PC-3 (cell line): ENCODE measurements around the gene MRPL40. TPM values are rescaled to one million over a fixed set of nuclear protein-coding genes. Genes with fewer than 3 reads are reported as not detected.

Experiments
- ATAC-seq: fragments of 200-7000 bp; cut with Tn5 transposase; 2 replicates; pipeline ENCODE4 v1.9.1; 2020; ENCODE audit warnings: mild to moderate bottlenecking, moderate library complexity
- BruUV-seq: library from RNA; stranded (reverse); fragments of 400-500 nt; replicated peaks from 2 replicates; lab custom pipeline; 2021; lab: Mats Ljungman, UMichigan
- CTCF ChIA-PET: fragments of 300-600 bp; sonication (Branson Sonifier 250); formaldehyde crosslinking; loops from one replicate; lab custom pipeline; 2022; ENCODE audit warnings: antibody characterized with exemption; lab: Charles Lee
- POLR2A ChIA-PET: fragments of 300-600 bp; sonication (Branson Sonifier 250); formaldehyde crosslinking; loops from one replicate; lab custom pipeline; 2022; ENCODE audit warnings: antibody characterized with exemption; ENCODE audit not compliant: unreplicated experiment; lab: Charles Lee
- DNase-seq: peaks from one replicate; pipeline ENCODE4 v3.0.0-alpha.2; 2015
- H2AFZ ChIP-seq: fragments of 300-600 bp; sonication (generic); 2 replicates; pipeline ENCODE4 v1.6.0; 2016; ENCODE audit warnings: antibody characterized with exemption, low read length
- H3F3A ChIP-seq: fragments of 300-600 bp; sonication (generic); one replicate; pipeline ENCODE4 v1.6.0; 2017; ENCODE audit warnings: antibody characterized with exemption, low read length, control low read depth, mild to moderate bottlenecking; ENCODE audit not compliant: unreplicated experiment
- H3K27ac ChIP-seq: fragments of 300-600 bp; sonication (generic); 2 replicates; pipeline ENCODE4 v1.5.1; 2016; ENCODE audit warnings: mild to moderate bottlenecking, low read length
- H3K27me3 ChIP-seq: fragments of 300-600 bp; sonication (generic); 2 replicates; pipeline ENCODE4 v1.6.1; 2016; ENCODE audit warnings: low read length, mixed read lengths
- H3K36me3 ChIP-seq: fragments of 300-600 bp; sonication (generic); 2 replicates; pipeline ENCODE4 v1.6.1; 2016; ENCODE audit warnings: low read depth, mixed run types, low read length, mixed read lengths
- H3K4me1 ChIP-seq: fragments of 300-600 bp; sonication (generic); 2 replicates; pipeline ENCODE4 v1.5.1; 2016; ENCODE audit warnings: low read length; ENCODE audit not compliant: insufficient read depth
- H3K4me2 ChIP-seq: fragments of 300-600 bp; sonication (generic); 2 replicates; pipeline ENCODE4 v1.6.0; 2016; ENCODE audit warnings: low read length
- H3K4me3 ChIP-seq: fragments of 300-600 bp; sonication (generic); 2 replicates; pipeline ENCODE4 v1.5.1; 2016; ENCODE audit warnings: mild to moderate bottlenecking, low read length, mixed read lengths
- H3K79me2 ChIP-seq: fragments of 300-600 bp; sonication (generic); 2 replicates; pipeline ENCODE4 v1.6.1; 2017; ENCODE audit warnings: low read length, mixed read lengths
- H3K9ac ChIP-seq: fragments of 300-600 bp; sonication (generic); 2 replicates; pipeline ENCODE4 v1.6.0; 2016; ENCODE audit warnings: mild to moderate bottlenecking, low read length
- H3K9me2 ChIP-seq: fragments of 300-600 bp; sonication (generic); replicated peaks from 2 replicates; pipeline ENCODE4 v1.6.1; 2016; ENCODE audit warnings: mixed run types, low read length, mixed read lengths
- H3K9me3 ChIP-seq: fragments of 300-600 bp; sonication (generic); 2 replicates; pipeline ENCODE4 v1.6.1; 2016; ENCODE audit warnings: low read length, mixed read lengths
- H4K20me1 ChIP-seq: fragments of 300-600 bp; sonication (generic); 2 replicates; pipeline ENCODE4 v1.6.1; 2016; ENCODE audit warnings: low read length, mixed read lengths
- CTCF ChIP-seq: fragments of 300-600 bp; sonication (generic); conservative IDR thresholded peaks from 2 replicates; pipeline ENCODE4 v1.5.1; 2017; ENCODE audit warnings: antibody characterized with exemption, low read depth, mild to moderate bottlenecking, low read length
- EZH2 ChIP-seq: fragments of 300-600 bp; sonication (generic); IDR thresholded peaks from one replicate; pipeline ENCODE4 v1.6.1; 2017; ENCODE audit warnings: antibody characterized with exemption, mild to moderate bottlenecking, low read length; ENCODE audit not compliant: unreplicated experiment
- EZH2phosphoT487 ChIP-seq: fragments of 300-600 bp; sonication (generic); IDR thresholded peaks from 2 replicates; pipeline ENCODE4 v1.6.1; 2018; ENCODE audit warnings: mild to moderate bottlenecking, antibody characterized with exemption, low read length, borderline replicate concordance
- intact Hi-C: fragments of 100-400 bp; cut with micrococcal nuclease; formaldehyde crosslinking; loops from 2 replicates; pipeline ENCODE4 v1.9.0; 2023
- total RNA-seq: library from RNA; depleted of rRNA; stranded (reverse); fragments of >200 nt; gene quantifications from 2 replicates; pipeline ENCODE4 v1.2.3, GENCODE V29; 2014

MRPL40 gene
- total RNA-seq, 1 experiment from 2014 or later, result 55.1 TPM

DNA sequence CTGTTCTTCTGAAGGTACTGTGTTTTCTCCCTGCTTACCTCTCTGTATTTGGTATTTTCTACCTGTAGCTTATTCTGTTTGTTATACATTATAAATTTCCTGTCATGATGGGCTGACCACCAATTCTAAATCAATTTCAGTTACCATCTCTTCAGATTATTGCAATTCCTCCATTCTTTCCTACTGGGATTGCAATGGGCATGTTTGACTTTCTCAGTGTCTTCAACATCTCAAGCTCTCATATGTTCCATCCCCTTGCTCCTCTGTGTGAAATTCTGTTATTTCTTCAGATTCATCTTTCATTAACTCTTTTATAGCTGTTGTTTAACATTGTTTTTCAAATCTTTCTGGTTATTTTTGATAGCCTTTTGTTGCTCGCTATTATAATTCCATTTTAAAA is 30.7 kb downstream of the MRPL40 start:
- DNase-seq (no peak), ATAC-seq (no peak)
- H3K4me2 ChIP-seq, result no peak overlapping the region
- H3K36me3 ChIP-seq, result peaks cover 31% of the 10 kb centered on the region
- H3K4me3 ChIP-seq, result no peak overlapping the region
- BruUV-seq, result no TSS peak
- no peak overlapping the region for H2AFZ ChIP-seq
- no peaks in the 10 kb centered on the region for H3K27me3 ChIP-seq
- TF ChIP-seq EZH2 (no peak), CTCF (no peak), EZH2phosphoT487 (no peak)
- H3K27ac ChIP-seq, result no peak overlapping the region
- no peaks in the 10 kb centered on the region for H4K20me1 ChIP-seq
- H3K9me3 ChIP-seq, result no peaks in the 10 kb centered on the region
- H3K9ac ChIP-seq, result no peak overlapping the region
- H3K9me2 ChIP-seq, result no peaks in the 10 kb centered on the region
- H3K79me2 ChIP-seq, result no peaks in the 10 kb centered on the region
- POLR2A ChIA-PET, result no interaction called here
- H3K4me1 ChIP-seq, result no peaks in the 10 kb centered on the region
- intact Hi-C loops, result no loop called here
- CTCF ChIA-PET, result no interaction called here
- no peaks in the 10 kb centered on the region for H3F3A ChIP-seq

GRCh38 chr22:19463491-19464469 is 31.4 kb downstream of the MRPL40 start:
- peaks cover 38% of the 10 kb centered on the region for H3K36me3 ChIP-seq
- no peaks in the 10 kb centered on the region for H3K79me2 ChIP-seq
- H3K27ac ChIP-seq, result no peak overlapping the region
- H3K27me3 ChIP-seq, result no peaks in the 10 kb centered on the region
- H3K9ac ChIP-seq, result no peak overlapping the region
- DNase-seq, result no peak
- H3K4me1 ChIP-seq, result no peaks in the 10 kb centered on the region
- H3K4me2 ChIP-seq, result no peak overlapping the region
- BruUV-seq, result no TSS peak
- TF ChIP-seq CTCF (no peak), EZH2 (no peak), EZH2phosphoT487 (no peak)
- no peaks in the 10 kb centered on the region for H3K9me3 ChIP-seq
- ChIA-PET CTCF (no interaction called here), POLR2A (interaction anchor here (0.6 kb wide), 1 partner anchor 20 kb away, joined by 4 read pairs; no protein-coding TSS in a partner anchor)
- H2AFZ ChIP-seq, result no peak overlapping the region
- intact Hi-C loops, result no loop called here
- no peaks in the 10 kb centered on the region for H3K9me2 ChIP-seq
- no peak for ATAC-seq
- H4K20me1 ChIP-seq, result no peaks in the 10 kb centered on the region
- no peak overlapping the region for H3K4me3 ChIP-seq
- no peaks in the 10 kb centered on the region for H3F3A ChIP-seq

DNA sequence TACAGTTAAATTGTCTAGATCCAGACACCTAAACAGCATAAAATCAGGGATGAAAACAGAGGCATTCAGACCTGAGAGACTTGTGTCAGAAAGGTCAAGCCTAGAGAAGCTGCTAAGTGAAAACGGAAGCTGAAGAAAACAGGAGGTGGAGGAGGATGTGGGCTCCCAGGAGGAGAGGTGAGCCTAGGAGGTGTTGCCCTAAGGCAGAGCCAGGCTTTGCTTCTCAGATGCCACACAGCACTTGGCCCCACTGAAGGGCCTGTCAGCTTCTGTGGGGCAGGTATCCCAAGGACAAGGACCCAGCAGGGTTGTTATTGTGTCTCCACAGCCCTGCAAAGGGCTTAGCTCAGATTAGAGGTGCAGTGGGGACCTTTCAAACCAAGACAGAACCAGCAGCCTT is 32.2 kb downstream of the MRPL40 start:
- no peaks in the 10 kb centered on the region for H4K20me1 ChIP-seq
- intact Hi-C loops, result no loop called here
- H2AFZ ChIP-seq, result no peak overlapping the region
- ATAC-seq (no peak), DNase-seq (no peak)
- no peak overlapping the region for H3K4me3 ChIP-seq
- no peak overlapping the region for H3K4me2 ChIP-seq
- H3K9ac ChIP-seq, result no peak overlapping the region
- peaks cover 40% of the 10 kb centered on the region for H3K36me3 ChIP-seq
- TF ChIP-seq EZH2 (no peak), CTCF (no peak), EZH2phosphoT487 (no peak)
- no peaks in the 10 kb centered on the region for H3F3A ChIP-seq
- H3K9me2 ChIP-seq, result no peaks in the 10 kb centered on the region
- no peak overlapping the region for H3K27ac ChIP-seq
- no peaks in the 10 kb centered on the region for H3K4me1 ChIP-seq
- ChIA-PET POLR2A (no interaction called here), CTCF (no interaction called here)
- H3K79me2 ChIP-seq, result no peaks in the 10 kb centered on the region
- no peaks in the 10 kb centered on the region for H3K27me3 ChIP-seq
- no peaks in the 10 kb centered on the region for H3K9me3 ChIP-seq
- BruUV-seq, result no TSS peak
